WERI-Rb-1 (cell line): ENCODE data around the gene DUSP22.

Experiments
- DNase-seq: peaks from one replicate; pipeline ENCODE4 v3.0.0-alpha.2; 2020
- H3K27ac ChIP-seq: fragments of 250-450 bp; sonication (Bioruptor Pico); 2 replicates; pipeline ENCODE4 v1.5.1; 2020; ENCODE audit warnings: mild to moderate bottlenecking, moderate library complexity
- H3K27me3 ChIP-seq: fragments of 250-450 bp; sonication (Bioruptor Pico); 2 replicates; pipeline ENCODE4 v1.5.1; 2021; ENCODE audit warnings: mild to moderate bottlenecking, low read depth, moderate library complexity; ENCODE audit not compliant: insufficient read depth, severe bottlenecking
- H3K36me3 ChIP-seq: fragments of 250-450 bp; sonication (Bioruptor Pico); 2 replicates; pipeline ENCODE4 v1.5.1; 2020; ENCODE audit warnings: mild to moderate bottlenecking, moderate library complexity
- H3K4me3 ChIP-seq: 2 replicates; pipeline ENCODE4 v1.5.1; 2011; ENCODE audit warnings: low read depth, mild to moderate bottlenecking, control low read depth, low read length
- H3K9me3 ChIP-seq: fragments of 250-450 bp; sonication (Bioruptor Pico); 2 replicates; pipeline ENCODE4 v1.5.1; 2021; ENCODE audit warnings: mild to moderate bottlenecking, moderate library complexity; ENCODE audit not compliant: severe bottlenecking
- CTCF ChIP-seq: IDR thresholded peaks from 2 replicates; pipeline ENCODE4 v1.5.1; 2011; ENCODE audit warnings: low read depth, mild to moderate bottlenecking, control low read depth, inconsistent platforms, low read length

DUSP22 gene

GRCh38 chr6:337805-338368, 45.6 kb downstream of the DUSP22 start:
- Histone ChIP-seq H3K36me3 (no peaks in the 10 kb centered on the region; the same call in 1 of the 2 replicates), H3K9me3 (no peaks in the 10 kb centered on the region), H3K27me3 (peaks cover 34% of the 10 kb centered on the region), H3K4me3 (no peak overlapping the region), H3K27ac (no peak overlapping the region)
- no peak for TF ChIP-seq CTCF
- no peak for DNase-seq

GRCh38 chr6:338815-339262, 46.6 kb downstream of the DUSP22 start:
- TF ChIP-seq CTCF: no peak
- DNase-seq: no peak
- no peaks in the 10 kb centered on the region; the same call in 1 of the 2 replicates for H3K36me3 ChIP-seq
- H3K27me3 ChIP-seq: peaks cover 37% of the 10 kb centered on the region
- no peaks in the 10 kb centered on the region for H3K9me3 ChIP-seq
- H3K4me3 ChIP-seq: no peak overlapping the region
- no peak overlapping the region for H3K27ac ChIP-seq

- H3K9me3 ChIP-seq: no peaks in the 10 kb centered on the region
- H3K27me3 ChIP-seq: peaks cover 42% of the 10 kb centered on the region
- H3K4me3 ChIP-seq: no peak overlapping the region
These were observed 47.2 kb downstream of the DUSP22 start for GRCh38 chr6:339480-339879.

GRCh38 chr6:340186-340955, 48.1 kb downstream of the DUSP22 start:
- Histone ChIP-seq H3K36me3 (no peaks in the 10 kb centered on the region; the same call in 1 of the 2 replicates), H3K4me3 (no peak overlapping the region), H3K27ac (no peak overlapping the region), H3K27me3 (peaks cover 39% of the 10 kb centered on the region), H3K9me3 (no peaks in the 10 kb centered on the region)
- no peak for TF ChIP-seq CTCF
- DNase-seq: no peak

More at GRCh38 chr6:339480-339879, 47.2 kb downstream of the DUSP22 start:
- DNase-seq: no peak
- TF ChIP-seq CTCF: no peak
- Histone ChIP-seq H3K36me3 (no peaks in the 10 kb centered on the region; the same call in 1 of the 2 replicates), H3K27ac (no peak overlapping the region)

- H3K27me3 ChIP-seq: peaks cover 39% of the 10 kb centered on the region
- no peak overlapping the region for H3K4me3 ChIP-seq
- H3K9me3 ChIP-seq: no peaks in the 10 kb centered on the region
- DNase-seq: no peak
- H3K36me3 ChIP-seq: no peaks in the 10 kb centered on the region; the same call in 1 of the 2 replicates
- no peak overlapping the region for H3K27ac ChIP-seq
- no peak for TF ChIP-seq CTCF
These were observed 48.9 kb downstream of the DUSP22 start for GRCh38 chr6:340991-341827.
